AG04449 (cell line): ENCODE measurements around the gene PTPRM.

Experiments
- CTCF ChIA-PET: fragments of 350-600 bp; formaldehyde crosslinking; extraction: SDS; loops from one replicate; lab custom pipeline; 2021; ENCODE audit warnings: antibody characterized with exemption; lab: Yijun Ruan, JAX
- POLR2A ChIA-PET: fragments of 400-600, 350-600 bp; formaldehyde crosslinking; extraction: SDS; loops from one replicate; lab custom pipeline; 2020; ENCODE audit warnings: antibody characterized with exemption, inconsistent platforms; lab: Yijun Ruan, JAX
- DNase-seq: peaks from one replicate; pipeline ENCODE4 v3.0.0-alpha.2; 2010; ENCODE audit warnings: low read depth, low spot score
- H3K4me3 ChIP-seq: 2 replicates; pipeline ENCODE4 v1.5.1; 2011; ENCODE audit warnings: low read depth, mild to moderate bottlenecking, control low read depth, low read length
- CTCF ChIP-seq: IDR thresholded peaks from one replicate; pipeline ENCODE4 v1.5.1; 2011; ENCODE audit warnings: mild to moderate bottlenecking, moderate library complexity, low read length, control low read depth, inconsistent platforms; ENCODE audit not compliant: insufficient read depth; ENCODE audit errors: missing control alignments

PTPRM gene

DNA sequence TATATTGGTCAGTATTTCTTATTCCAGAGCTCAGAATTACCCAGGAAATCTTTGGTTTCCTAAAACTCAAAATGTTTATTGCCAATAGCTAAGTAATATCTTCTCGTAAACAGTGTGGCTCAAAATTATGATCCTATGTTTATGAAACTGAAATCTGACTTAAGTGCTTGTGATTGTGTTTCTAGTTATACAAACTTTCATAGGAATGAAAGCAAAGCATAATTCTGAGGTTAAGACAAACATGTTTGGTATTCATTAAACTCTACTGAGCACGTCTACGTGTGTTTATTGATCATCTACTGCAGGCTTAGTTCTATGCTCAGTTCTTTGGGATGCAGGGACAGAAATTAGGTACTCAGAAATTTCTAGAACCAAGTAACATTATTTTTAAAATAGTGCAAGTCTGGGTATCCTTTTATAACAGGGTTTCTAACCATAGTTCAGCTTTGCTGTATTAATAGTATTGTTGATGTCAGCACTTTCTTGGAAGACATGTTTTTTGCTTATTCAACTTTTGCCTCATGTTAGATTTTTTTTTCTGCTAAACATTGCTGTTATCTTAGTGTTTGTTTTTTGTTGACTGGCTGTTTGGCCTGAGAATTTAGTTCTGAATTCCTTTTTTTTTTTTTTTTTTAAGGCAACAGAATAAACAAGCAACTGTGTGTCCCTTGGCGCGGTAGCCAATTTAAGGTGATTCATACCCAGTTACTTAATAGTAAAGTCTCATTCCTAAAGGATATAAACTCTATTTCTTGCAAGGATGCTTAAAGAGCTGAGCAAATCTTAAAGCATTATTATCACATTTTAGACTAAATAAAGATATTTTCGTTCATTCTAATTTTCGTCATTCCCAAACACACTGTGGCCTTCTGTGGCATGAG lies 31.3 kb downstream of the PTPRM start:
- DNase-seq, result no peak
- CTCF ChIA-PET, result interaction anchor here (0.9 to 1.5 kb wide), 2 partner anchors 10 to 791 kb away, joined by 3 to 5 read pairs; no protein-coding TSS in a partner anchor
- POLR2A ChIA-PET, result no interaction called here
- no peak overlapping the region for H3K4me3 ChIP-seq
- no peak for TF ChIP-seq CTCF

DNA sequence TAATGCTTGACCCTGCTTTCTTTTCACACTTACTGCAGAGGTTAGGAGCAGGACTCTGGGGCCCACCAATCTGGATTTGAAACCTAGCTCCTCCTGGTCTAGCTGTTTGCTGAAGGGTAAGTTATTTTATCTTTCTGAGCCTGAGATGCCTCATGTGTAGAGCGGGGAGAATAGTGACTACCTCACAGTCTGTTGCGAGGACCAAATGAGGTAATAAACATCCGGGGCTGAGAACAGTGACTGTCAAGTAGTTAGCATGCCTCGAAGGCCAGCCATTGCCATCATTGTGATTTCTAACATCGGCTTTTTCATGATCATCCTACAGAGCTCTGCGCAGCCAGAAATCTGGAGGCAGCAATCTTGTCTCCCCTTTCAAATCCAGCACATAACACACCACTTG lies 32.9 kb downstream of the PTPRM start:
- POLR2A ChIA-PET, result interaction anchor here (1.3 kb wide), 1 partner anchor 9 kb away, joined by 4 read pairs; no protein-coding TSS in a partner anchor
- DNase-seq, result no peak
- CTCF ChIA-PET, result interaction anchor here (0.8 to 1.2 kb wide), 3 partner anchors 32 to 789 kb away, joined by 3 to 5 read pairs (median 3); partner anchors contain the start of gene PTPRM
- no peak overlapping the region for H3K4me3 ChIP-seq
- no peak for TF ChIP-seq CTCF

GRCh38 chr18:7600528-7601245 lies 33.6 kb downstream of the PTPRM start:
- DNase-seq, result no peak
- CTCF ChIA-PET, result interaction anchor here (1.1 kb wide), 1 partner anchor 34 kb away, joined by 5 read pairs; the partner anchor contains the start of gene PTPRM
- POLR2A ChIA-PET, result interaction anchor here (1.3 kb wide), 1 partner anchor 8 kb away, joined by 4 read pairs; no protein-coding TSS in a partner anchor

DNA sequence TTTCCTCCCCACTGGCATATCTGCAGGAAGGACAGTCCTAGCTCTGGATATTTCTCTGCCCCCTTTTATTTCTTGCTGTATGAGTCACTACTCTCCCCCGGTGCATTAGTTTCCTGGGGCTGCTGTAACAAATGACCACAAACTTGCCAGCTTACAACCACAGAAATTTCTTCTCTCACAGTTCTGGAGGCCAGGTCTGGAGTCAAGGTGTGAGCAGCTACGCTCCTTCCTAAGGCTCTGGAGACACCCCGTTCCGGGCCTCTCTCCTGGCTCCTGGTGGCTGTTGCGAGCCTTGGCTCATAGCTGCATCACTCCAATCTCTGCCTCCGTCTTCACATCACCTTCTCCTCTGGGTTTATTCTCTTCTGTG lies 34.1 kb downstream of the PTPRM start:
- no peak for TF ChIP-seq CTCF
- no peak for DNase-seq
- no peak overlapping the region for H3K4me3 ChIP-seq
- ChIA-PET CTCF (interaction anchor here (1.1 kb wide), 1 partner anchor 34 kb away, joined by 5 read pairs; the partner anchor contains the start of gene PTPRM), POLR2A (no interaction called here)

More at GRCh38 chr18:7600528-7601245, 33.6 kb downstream of the PTPRM start:
- no peak for TF ChIP-seq CTCF
- H3K4me3 ChIP-seq, result no peak overlapping the region

DNA sequence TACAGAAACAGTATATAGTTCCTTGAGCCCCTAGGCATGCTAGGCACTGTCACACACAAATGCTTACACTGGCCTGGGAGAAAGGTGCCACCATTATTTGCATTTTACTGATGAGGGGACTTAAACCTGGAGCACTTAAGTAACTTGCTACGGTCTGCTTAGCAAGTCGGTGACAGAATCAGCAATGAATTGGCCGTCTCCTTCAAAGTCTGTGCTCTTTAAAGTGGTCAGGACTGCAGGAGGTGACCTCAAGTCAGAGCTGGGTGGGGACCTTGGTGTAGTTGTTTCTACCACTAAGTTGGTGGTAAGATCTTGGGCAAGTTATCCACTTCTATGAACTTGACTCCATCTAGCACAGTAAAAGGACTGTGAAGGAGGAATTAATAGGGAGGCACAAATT lies 34.8 kb downstream of the PTPRM start:
- H3K4me3 ChIP-seq, result no peak overlapping the region
- CTCF ChIA-PET, result interaction anchor here (0.6 to 2.0 kb wide), 3 partner anchors 8 to 35 kb away, joined by 3 to 7 read pairs (median 6); partner anchors contain the start of gene PTPRM
- no peak for DNase-seq
- POLR2A ChIA-PET, result no interaction called here
- no peak for TF ChIP-seq CTCF
